GM19239 (cell line): ENCODE measurements around the gene FRZB.

Experiments
- DNase-seq: peaks from one replicate; pipeline ENCODE4 v3.0.0; 2011; ENCODE audit warnings: low spot score; ENCODE audit not compliant: insufficient read length
- FAIRE-seq: peaks from 2 replicates; lab custom pipeline; 2011; peaks lifted over from hg19 to GRCh38; lab: Jason Lieb, UNC

Gene FRZB

DNA sequence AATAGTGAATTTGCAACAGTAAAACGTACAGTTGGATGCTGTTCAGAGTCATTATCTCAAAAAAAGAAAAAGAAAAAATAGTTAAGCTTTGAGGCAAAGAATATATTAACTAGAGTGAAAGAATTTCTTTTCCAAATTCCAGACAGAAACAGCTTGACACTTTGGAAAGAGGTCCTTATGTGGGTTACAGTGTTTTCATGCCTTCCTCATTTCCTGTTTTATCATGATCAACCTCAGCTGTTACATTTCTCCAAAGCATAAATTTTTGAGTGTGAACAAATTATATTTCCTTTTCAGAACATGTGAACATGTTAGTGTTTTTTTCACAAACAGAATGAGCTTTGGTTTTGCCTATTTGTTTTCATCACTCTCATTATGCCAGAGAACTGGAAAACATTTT is 13.6 kb downstream of the FRZB start:
- DNase-seq: no peak
- FAIRE-seq: no peak

DNA sequence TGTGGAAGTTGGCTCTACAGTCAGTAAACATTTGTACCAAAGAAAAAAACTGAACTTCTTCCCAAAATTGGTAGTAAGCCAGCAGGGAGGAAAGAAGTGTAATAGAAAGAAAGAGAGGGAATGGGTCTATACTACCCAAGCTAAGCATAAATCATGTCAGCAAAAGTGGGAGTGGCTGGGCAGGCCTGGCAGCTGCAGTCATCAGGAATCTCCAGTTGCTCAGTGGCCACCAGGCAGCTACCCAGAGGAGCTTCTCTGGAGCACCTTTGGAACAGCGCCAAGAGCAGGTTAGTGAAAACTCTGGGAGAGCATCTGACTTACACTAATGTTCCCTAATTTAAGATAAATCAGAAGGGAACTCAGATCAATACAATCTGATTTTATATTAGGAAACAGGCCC is 14.3 kb downstream of the FRZB start:
- DNase-seq: no peak

GRCh38 chr2:182845794-182846417 is 20.5 kb downstream of the FRZB start:
- no peak for FAIRE-seq
- DNase-seq: no peak

More for the DNA sequence above, 14.3 kb downstream of the FRZB start:
- no peak for FAIRE-seq

- FAIRE-seq: no peak
Observed at GRCh38 chr2:182836451-182836850, 30.0 kb downstream of the FRZB start.

GRCh38 chr2:182834293-182834692 is 32.1 kb downstream of the FRZB start:
- no peak for FAIRE-seq

More at GRCh38 chr2:182836451-182836850, 30.0 kb downstream of the FRZB start:
- DNase-seq: no peak

GRCh38 chr2:182833084-182833854 is 33.2 kb downstream of the FRZB start:
- FAIRE-seq (no peak), DNase-seq (no peak)

More at GRCh38 chr2:182834293-182834692, 32.1 kb downstream of the FRZB start:
- no peak for DNase-seq

DNA sequence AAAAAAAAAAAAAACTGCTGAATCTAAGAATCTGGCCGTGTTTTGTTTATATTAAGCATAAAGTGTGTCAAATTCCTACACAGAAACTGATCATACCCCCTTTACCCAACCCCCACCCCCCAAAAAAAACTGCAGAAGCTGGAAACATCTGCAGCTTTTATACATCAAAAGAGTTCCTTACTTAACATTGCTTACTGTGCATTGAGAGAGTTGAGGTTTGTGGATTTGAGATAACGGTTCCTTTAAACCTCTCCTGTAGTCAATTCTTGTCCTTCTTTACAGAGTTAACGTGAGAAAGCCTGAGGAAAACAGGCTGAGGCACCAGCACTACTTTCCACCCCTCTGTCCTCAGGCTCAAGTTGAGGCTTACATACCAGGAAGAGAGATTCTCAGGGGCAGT is 34.5 kb downstream of the FRZB start:
- FAIRE-seq (no peak), DNase-seq (no peak)

DNA sequence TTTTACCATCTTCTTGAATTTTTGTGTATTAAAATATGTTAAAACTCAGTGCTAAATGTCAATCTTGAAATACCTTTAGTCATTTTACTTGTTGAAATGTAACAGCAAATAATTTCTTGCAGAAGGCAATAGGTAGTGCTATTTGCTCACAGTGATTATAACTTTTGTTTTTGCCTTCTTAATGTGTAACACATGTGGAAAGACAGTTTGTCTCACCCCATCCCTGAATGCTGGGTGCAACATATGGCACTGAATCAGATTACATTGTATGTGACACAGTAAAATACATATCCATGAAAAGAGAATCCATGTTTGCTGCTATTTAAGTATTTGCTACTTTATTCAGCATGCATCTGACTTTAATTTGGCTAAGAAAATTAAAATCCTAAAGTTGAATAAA is 35.3 kb downstream of the FRZB start:
- no peak for FAIRE-seq

GRCh38 chr2:182827182-182827879 is 39.1 kb downstream of the FRZB start:
- no peak for FAIRE-seq
- DNase-seq: no peak

More for the DNA sequence above, 35.3 kb downstream of the FRZB start:
- no peak for DNase-seq

DNA sequence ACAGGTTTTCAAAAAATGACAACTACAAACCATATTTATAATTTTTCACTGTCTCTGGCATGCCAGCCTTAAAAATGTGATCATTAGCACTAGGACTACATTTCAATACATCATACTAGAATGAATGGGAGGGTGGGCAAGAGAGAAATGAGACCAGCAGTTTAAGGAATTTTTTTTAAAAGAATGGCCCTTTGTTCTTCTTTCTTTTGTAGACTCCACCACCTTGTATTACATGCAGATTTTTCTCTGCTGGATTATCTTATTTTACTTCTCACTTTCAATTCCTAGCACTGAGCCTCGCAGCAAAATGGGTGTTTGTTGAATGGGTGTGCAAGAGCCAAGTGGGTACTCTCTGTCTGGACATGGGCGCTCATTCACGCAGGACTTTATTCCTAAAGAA is 39.9 kb downstream of the FRZB start:
- FAIRE-seq: no peak
- DNase-seq: no peak

DNA sequence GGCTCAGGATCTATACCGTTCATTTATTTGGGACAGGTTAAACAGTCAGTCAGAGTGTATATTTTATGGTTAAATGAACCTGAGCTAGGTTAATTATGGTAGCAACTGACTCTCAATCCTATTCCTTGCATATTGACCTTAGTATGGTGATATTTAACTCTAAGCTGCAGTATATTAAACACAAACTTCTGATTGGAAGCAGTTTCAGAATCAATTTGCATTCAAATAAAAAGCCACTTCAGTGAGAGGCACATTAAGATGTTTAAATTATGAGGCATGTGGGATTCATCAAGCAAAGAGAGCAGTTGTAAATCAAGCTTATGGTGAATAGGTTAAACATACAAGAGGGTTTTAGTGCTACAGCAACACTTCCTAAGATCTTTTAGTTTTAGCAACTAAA is 40.4 kb downstream of the FRZB start:
- DNase-seq (no peak), FAIRE-seq (no peak)

GRCh38 chr2:182824767-182825158 is 41.7 kb downstream of the FRZB start:
- no peak for FAIRE-seq

GRCh38 chr2:182824056-182824766 is 42.2 kb downstream of the FRZB start:
- no peak for DNase-seq
- no peak for FAIRE-seq

More at GRCh38 chr2:182824767-182825158, 41.7 kb downstream of the FRZB start:
- no peak for DNase-seq

GRCh38 chr2:182822733-182823132 is 43.7 kb downstream of the FRZB start:
- no peak for DNase-seq
- no peak for FAIRE-seq

DNA sequence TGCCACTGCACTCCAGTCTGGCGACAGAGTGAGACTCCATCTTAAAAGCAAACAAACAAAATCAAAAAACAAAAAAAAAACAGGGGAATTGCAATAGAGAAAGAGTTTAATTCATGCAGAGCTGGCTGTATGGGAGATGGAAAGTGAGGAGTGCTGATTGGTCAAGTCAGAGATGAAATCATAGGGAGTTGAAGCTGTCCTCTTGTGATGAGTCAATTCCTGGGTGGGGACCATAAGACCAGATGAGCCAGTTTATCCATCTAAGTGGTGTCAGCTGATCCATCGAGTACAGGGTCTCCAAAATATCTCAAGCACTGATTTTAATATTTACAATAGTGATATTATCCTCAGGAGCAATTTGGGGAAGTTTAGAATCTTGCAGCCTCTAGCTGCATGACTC is 45.3 kb downstream of the FRZB start:
- FAIRE-seq: no peak

GRCh38 chr2:182819412-182819811 is 47.0 kb downstream of the FRZB start:
- FAIRE-seq (no peak), DNase-seq (no peak)

More for the DNA sequence above, 45.3 kb downstream of the FRZB start:
- no peak for DNase-seq

GRCh38 chr2:182818925-182819324 is 47.5 kb downstream of the FRZB start:
- DNase-seq (no peak), FAIRE-seq (no peak)

DNA sequence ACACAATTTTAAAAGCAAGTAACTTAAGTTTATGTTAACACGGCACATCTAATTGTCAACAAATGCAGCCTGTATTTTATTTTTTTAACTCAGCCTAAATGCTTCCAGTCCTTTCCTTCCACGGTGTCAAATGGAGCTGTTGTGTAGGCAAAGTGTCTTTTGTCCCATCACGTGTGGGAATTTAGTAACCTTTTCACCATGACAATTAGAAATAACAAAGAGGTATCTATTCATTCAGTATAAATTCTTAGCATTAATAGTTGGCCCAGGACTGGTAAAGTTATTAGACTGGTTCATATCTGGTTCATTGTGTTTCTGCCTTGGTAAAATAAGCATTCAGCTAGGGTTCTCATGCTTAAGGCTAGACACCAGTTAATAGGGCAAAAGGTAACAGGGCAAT is 47.9 kb downstream of the FRZB start:
- DNase-seq (no peak), FAIRE-seq (no peak)

DNA sequence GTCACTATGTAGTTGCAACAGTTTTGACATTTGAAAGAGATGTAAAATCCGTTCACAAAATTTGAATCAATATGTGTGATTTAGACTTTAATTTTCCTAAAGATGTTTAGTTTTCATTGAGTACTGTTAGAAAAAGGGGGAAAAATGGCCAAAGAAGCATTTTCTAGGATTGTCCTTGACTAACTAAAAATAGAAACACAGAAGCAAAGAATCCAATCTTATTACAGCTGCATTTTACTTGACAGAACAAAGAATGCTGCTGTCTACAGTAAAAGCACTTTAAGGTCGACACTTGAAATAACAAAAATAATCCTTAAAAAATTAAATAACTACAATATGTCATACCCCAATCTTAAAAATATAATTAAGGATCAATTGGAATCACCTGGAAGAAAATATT is 48.9 kb downstream of the FRZB start:
- FAIRE-seq (no peak), DNase-seq (no peak)

DNA sequence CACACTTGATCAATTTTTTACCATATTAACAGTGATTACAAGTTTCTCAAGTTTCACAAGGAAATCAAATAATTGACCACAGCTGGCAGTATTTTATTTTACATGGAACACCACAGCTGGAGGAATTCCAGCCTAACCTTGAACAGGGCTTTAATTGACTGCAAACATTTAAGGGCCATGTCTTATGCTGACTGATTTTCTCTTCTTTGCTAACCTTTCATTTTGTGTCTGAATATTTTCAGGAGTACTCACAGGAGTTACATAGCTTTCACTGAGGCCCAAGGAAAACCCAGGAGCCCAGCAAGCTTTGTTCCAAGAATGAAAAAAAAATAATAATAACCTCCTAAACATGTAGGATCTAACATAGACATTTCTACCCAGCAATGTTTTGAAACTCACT is 49.6 kb downstream of the FRZB start:
- FAIRE-seq (no peak), DNase-seq (no peak)

DNA sequence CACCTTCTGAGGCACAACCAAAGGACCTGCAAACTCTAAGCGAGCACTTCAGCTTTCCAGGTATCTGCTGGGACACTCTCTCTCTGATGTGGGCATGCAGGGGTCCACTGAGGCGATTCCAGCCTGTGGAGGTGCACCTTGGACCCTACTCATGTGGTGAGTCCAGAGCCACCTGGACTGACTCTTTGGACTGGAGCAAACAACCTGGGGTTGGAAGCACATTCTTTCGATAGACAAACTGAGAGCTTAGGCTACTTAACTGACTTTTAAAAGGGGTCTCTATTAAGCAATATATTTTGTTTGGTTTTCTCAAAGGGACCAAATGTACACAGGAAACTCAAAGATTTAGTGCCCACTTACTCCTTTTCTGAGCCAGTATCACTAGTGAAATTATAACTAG is 51.6 kb downstream of the FRZB start:
- no peak for FAIRE-seq
- no peak for DNase-seq
